Suppressor macrophage treated with lipopolysaccharide for 4 hours (primary cell): ENCODE results near the gene STUM.

Source experiments
- DNase-seq: peaks from one replicate; pipeline ENCODE4 v3.0.0-alpha.2; 2020

Gene STUM

DNA sequence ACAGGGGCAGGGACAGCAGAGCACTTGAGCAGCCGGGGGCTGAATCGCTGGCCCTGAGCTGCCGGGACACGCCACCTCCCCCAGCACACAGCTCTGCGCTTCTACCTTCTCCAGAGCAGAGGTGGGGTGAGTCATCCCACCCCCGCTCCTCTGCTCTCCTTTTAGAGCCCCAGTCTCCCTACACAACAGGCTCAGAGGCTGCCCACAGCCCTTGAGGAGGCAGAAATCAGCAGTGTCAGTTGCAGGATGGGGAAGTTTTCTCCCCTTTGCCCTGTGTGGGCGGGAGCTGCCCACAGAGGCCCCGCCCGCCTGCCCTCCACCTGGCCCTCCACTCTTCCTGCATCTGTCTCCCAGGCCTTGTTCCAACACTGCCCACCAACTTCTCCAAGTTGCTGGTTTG, 94.6 kb downstream of the STUM start:
- peak; percentile 60 for DNase-seq

DNA sequence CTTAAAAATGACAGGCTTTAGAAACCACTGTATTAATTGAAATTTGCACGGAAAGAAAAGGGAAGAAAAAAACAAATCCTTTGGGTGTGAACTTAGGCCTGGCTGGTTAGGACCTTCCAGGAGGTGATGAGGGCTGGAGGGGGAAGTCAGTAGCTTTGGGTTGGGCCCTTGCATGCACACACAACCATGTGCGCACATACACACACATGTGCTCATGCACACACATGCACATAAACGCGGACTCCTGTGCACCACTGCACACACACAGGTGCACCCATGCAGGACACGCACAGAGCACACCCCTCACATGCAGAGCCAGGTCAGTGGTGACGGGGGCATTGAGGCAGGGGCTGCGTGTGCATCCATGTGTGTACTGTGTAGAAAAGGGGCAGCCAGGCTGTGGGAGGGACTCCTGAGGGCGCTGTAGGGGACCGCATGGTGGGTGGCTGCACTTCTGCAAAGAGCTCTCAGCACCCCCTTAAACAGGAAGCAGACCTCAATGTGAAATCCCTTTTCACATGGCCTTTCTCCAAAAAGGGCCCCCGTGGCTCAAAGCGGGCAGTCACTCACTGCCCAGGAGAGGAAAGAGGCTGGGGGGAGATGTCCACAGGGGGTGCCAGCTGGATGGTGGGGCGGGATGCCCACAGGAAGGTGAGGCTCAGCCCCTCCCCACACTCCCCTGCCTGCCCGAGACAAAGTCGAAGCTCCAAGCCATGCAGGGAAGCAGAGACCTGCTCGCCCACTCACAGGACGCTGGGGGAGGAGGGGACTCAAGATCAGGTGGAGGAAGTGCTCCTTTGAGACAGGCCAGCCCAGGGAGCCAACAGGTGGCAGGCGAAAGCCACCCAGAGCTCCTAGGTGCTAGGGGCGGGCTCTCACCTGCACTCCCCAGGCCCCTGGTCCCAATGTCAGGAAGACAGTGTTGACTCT, 95.3 kb downstream of the STUM start:
- peak; percentile 55 for DNase-seq

- no peak for DNase-seq
Measured at GRCh38 chr1:226644541-226645176, 96.1 kb downstream of the STUM start.

GRCh38 chr1:226645279-226645976, 96.9 kb downstream of the STUM start:
- DNase-seq = no peak

GRCh38 chr1:226646026-226646869, 97.7 kb downstream of the STUM start:
- no peak for DNase-seq

DNA sequence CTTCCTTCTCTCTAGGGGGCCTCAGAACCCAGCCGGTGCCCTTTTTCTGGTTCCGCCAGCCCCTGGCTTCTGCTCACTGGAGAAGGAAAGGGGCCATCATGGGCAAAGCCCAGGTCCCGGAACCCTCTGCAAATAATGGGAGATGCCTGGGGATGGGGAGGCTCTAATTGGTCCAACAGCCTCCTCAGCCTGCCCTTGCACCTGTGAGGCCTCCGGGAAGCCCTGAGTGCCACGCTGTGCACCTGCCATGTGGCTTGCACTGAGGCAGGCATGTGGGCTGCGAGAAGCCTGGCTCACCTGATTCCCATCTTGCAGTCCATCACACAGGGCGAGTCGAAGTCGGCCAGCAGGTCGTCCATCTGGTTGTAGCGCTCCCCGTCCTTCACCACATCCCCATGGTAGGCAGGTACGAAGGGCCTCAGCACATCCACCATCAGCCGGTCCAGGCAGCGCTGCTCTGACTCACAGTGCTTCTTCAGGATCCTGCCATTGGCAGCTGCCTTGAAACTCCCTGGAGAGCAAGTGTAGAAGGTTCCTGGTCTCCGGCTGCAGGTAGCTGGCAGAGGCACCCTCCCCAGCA, 98.4 kb downstream of the STUM start:
- DNase-seq = no peak

- DNase-seq = no peak
Measured at GRCh38 chr1:226647719-226648118, 99.2 kb downstream of the STUM start.

DNA sequence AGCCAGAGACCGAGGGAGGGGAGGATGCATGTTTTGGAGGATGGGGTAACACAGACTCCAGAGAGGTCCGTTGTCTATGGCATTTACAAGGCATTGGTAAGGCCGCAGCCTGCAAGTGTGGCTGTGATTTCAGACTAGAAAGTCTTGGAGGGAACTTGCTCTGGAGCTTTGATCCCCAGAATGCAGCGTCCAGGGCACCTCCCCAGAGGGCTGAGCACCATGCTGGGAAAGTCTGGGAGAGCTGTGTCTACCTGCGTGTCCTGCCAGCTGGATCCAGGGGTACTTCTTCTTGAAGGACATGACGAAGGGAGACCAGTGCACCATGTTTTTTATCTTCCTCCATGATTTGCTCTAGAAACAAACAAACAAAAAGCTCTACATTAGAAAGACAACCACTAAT, 99.9 kb downstream of the STUM start:
- no peak for DNase-seq

DNA sequence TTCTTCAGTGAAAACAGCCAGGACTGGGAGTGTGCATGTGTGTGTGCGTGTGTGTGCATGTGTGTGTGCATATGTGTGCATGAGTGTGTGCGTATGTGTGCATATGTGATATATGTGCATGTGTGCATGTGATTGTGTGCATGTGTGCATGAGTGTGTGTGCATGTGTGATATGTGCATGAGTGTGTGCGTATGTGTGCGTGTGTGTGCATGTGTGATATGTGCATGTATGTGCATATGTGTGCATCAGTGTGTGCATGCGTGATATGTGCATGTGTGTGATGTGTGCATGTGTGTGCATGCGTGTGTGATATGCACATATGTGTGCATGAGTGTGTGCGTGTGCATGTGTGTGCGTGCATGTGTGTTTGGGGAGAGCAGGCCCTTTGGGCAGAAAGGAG, 100.7 kb downstream of the STUM start:
- DNase-seq = no peak

GRCh38 chr1:226649780-226650179, 101.2 kb downstream of the STUM start:
- DNase-seq = no peak

DNA sequence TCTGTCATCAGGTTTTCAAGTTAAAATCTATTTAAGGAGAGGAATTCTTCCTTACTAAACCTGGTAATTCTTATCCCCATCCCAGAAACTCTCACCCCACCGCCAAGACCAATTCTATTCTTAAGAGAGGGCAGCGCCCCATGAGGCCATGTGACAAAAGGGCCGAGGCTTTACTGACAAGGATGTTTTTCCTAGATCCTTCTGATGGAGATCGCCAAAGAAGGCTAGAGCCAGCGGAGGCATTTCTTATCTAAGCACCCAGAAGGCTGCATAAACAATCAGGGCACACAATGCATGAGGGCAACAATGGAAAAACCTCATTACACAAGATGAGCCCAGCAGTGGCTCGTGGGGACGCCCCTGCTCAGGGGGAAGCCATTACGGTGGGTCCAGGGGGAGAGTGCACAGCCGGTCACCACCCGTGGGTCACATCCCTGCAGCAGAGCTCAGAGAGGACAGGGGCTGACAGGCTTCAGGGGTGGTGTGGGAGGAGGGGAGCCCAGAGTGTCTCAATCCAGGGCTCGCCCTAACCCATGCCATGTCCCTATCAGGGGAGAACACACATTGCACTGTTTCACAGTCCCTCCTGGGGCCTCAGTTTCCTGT, 101.8 kb downstream of the STUM start:
- DNase-seq = peak; percentile 39

DNA sequence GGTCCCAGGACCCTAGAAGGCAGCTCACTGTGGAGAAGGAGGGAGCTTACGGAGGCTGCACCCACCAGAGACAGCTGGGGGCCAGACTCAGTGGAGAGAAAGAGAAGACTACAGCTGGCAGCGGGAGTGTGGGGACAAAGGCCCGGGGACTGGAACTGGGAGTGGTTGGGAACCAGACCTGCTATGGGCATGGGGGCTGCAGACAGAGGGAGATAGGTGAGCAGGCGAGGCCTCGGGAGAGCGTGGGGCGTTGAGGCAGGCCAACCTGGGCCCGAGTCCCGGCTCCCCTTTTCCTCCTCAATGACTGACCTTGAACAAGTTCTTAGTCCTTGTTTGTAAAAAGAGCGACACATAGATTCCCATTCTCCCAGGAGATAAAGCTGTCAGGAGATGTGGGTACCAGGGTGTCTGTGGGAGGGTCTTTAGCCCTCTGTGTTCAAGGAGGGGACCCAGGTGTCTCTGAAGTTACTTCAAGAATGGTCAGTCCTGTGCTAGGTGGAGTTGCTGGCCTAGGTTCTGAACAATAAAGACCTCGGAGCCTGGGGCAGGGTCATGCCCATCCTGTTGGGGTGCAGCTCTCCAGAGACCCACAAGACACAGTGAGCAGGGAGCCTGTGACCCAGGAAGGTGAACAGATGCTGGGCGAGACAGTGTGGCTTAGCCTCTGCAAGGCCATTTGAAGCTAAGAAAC, 102.6 kb downstream of the STUM start:
- DNase-seq = no peak

DNA sequence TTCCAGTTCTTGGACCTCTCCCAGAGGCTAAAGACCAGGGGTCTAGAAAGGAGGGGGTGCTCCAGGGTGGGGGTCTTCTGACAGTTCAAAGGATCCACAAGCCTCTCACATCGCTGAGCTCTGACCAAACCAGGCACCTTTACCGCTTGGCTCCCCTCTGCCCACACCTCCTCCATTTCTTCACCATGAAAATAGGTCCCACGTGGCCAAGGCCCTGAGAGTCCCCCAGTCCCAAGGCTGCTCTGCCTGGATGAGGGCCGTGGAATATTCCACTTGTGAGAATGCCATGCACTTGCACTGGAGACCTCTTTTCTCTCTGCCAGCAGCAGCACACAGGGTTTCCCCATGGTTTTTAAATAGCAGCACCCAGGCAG, 103.2 kb downstream of the STUM start:
- DNase-seq = no peak

DNA sequence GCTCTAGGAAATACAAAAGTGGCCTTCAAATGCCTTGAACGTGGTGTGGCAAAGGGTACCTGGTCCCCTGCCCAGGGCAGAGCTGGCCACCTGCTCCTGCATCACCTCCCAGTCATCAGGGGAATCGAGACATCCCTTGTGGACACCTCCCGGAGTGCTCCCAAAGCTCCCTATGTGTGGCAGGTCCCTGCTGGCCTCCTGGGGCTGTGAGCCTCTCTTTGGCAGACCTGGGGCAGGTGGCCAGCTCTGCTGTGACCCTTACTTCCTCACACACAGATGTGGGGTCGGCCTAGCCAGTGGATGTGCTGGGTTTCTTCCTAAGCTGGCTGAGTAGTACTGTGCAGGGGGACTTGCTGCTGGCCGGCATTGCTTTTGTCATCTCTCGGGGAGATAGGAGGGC, 104.0 kb downstream of the STUM start:
- DNase-seq = no peak

- DNase-seq = no peak
Measured at GRCh38 chr1:226653311-226653921, 104.9 kb downstream of the STUM start.

DNA sequence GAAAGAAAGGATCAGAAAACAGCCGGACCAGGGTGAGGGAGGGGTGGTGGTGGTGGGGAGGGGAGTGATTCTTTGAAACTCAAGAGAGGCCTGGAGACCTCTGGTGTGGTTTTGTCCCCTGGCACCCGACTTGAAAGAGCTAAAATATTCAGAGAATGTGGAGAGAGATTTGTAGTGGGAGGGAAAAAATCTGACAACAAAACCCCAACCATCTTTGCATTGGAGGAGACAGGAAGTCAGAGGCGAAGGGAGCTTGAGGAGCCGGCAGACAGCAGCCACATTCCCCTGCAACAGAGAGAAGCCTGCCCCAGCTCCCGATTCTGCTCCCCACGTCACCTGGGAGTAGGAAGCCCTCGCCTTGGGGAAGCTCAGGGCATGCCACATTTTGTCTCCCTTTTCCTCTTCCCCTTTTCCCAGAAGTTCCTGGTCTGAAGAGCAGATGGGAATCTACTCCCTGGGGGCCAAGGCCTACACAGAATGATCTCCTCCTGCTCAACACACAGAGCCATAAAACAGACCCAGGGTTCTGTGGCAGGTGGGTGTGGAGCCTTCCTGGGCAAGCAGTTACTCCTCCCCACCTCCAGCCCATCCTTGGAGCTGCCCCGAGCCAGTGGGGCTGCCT, 105.6 kb downstream of the STUM start:
- no peak for DNase-seq

DNA sequence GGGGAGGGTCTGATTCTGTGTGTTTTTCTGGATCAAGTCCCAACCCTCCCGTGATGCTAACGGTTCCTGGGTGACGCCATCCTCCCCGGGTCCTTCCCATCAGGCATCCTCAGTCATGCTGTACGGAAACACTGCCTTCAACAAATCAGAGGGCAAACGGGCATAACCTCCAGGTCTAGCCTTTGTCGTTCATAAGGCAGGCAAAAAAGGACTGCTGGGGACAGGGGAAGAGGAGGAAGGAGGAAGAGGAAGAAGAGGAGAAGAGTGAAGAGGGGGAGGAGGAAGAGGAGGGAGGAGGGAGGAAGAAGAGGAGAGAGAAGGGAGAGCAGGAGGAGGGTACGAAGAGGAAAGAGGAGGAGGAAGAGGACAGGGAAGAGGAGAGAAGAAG, 106.1 kb downstream of the STUM start:
- DNase-seq = no peak

- no peak for DNase-seq
Measured at GRCh38 chr1:226655251-226656163, 106.9 kb downstream of the STUM start.

DNA sequence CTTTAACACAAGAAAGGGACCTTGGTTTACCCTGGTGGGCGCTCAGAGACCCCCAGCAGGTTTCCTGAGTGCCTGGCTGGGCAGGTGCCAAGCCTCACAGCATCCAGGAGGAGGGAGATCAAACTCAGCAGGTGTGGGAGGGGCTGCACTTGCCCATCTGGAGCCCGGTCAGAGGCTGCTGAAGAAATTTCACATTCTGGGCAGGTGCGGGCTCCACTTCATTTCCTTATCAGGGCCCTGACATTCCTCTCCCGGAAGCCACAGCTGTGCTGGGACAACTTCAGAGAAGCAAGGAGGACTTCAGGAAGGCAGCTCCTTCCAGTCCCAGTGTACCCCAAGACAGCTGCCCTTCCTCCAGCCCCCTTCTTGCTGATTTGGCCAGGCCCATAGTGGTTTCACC, 107.6 kb downstream of the STUM start:
- no peak for DNase-seq
